ENCODE results near the gene SORT1. TPM values are rescaled to one million over a fixed set of nuclear protein-coding genes. Genes with fewer than 3 reads are reported as not detected.

The SORT1 gene
- total RNA-seq, 1 donor from 2014 or later = 41.9 TPM

GRCh38 chr1:109361069-109361468 is 36.6 kb downstream of the SORT1 start:
- DNase-seq (ENCODE audit: low read depth) = no peak
- no peak overlapping the region for H3K4me3 ChIP-seq (ENCODE audit: low read depth, low read length)
- no peak for TF ChIP-seq CTCF (conservative IDR thresholded peaks at IDR 0.05; ENCODE audit: low read depth, low read length)

- no peak for DNase-seq (ENCODE audit: low read depth)
Measured at GRCh38 chr1:109357616-109358015, 40.1 kb downstream of the SORT1 start.

GRCh38 chr1:109356915-109357314 is 40.8 kb downstream of the SORT1 start:
- no peak for DNase-seq (ENCODE audit: low read depth)
- TF ChIP-seq CTCF (conservative IDR thresholded peaks at IDR 0.05; ENCODE audit: low read depth, low read length) = no peak
- H3K4me3 ChIP-seq (ENCODE audit: low read depth, low read length) = no peak overlapping the region

More at GRCh38 chr1:109357616-109358015, 40.1 kb downstream of the SORT1 start:
- TF ChIP-seq CTCF (conservative IDR thresholded peaks at IDR 0.05; ENCODE audit: low read depth, low read length) = no peak
- no peak overlapping the region for H3K4me3 ChIP-seq (ENCODE audit: low read depth, low read length)

GRCh38 chr1:109356505-109356904 is 41.2 kb downstream of the SORT1 start:
- DNase-seq (ENCODE audit: low read depth) = no peak
- H3K4me3 ChIP-seq (ENCODE audit: low read depth, low read length) = no peak overlapping the region
- TF ChIP-seq CTCF (conservative IDR thresholded peaks at IDR 0.05; ENCODE audit: low read depth, low read length) = no peak

DNA sequence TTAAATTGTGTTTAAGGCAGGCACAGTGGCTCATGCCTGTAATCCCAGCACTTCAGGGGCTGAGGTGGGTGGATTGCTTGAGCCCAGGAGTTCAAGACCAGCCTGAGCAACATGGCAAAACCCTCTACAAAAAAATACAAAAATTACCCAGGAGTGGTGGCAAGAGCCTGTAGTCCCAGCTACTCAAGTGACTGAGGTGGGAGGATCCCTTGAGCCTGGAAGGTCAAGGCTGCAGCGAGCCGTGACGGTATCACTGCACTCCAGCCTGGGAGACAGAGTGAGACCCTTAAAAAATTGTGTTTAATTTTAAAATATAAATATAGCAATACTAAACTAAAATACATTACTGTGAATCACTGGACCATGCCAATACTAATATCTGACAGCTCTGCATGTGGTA is 42.8 kb downstream of the SORT1 start:
- no peak for TF ChIP-seq CTCF (conservative IDR thresholded peaks at IDR 0.05; ENCODE audit: low read depth, low read length)
- DNase-seq (ENCODE audit: low read depth) = no peak
- no peak overlapping the region for H3K4me3 ChIP-seq (ENCODE audit: low read depth, low read length)

DNA sequence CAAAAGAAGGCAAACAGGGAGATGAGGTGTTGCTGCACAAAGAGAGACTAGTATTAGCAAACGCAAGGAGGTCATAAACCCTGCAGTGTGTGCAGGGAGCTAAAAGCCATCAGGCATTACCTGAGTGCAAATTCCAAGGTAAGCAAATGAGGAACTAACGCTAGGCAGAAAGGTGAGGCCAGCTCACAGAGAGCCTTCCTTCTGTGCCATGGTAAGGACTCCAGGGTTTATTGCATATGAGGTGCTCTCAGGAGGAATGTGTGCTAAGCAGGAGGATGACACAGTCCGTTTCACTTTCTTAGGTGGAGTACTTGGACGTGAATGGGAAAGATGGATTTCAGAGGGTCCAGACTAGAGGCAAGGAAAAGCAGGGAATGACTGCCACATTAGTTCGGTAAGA is 46.3 kb downstream of the SORT1 start:
- no peak overlapping the region for H3K4me3 ChIP-seq (ENCODE audit: low read depth, low read length)
- no peak for TF ChIP-seq CTCF (conservative IDR thresholded peaks at IDR 0.05; ENCODE audit: low read depth, low read length)
- DNase-seq (ENCODE audit: low read depth) = no peak

DNA sequence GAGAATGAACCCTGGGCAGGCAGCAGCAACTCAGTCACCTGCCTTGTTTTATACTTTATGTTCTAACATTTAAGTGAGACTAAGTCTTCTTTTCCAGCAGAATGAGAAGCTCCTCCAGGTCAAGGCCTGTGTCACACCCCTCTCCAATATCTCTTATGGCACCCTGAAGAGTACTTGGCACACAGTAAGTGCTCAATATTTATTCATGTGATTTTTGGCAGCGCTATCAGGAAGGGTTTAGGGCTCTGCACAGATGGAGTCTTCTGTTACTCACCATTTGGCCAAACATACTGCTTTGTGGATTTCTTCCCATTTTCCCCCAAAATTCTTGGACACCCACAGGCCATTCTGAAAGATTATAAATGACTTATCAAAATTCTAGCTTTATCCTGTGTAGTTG is 47.1 kb downstream of the SORT1 start:
- TF ChIP-seq CTCF (conservative IDR thresholded peaks at IDR 0.05; ENCODE audit: low read depth, low read length) = no peak
- H3K4me3 ChIP-seq (ENCODE audit: low read depth, low read length) = no peak overlapping the region
- no peak for DNase-seq (ENCODE audit: low read depth)

Measured in epithelial cell of proximal tubule (primary cell).